ENCODE measurements around the gene SIRT4.
"Not testable (repeated sequence)": the region's sequence is repeated elsewhere in the genome, so short reads cannot be mapped to it uniquely, and the experiment has no call there.

Gene SIRT4

GRCh38 chr12:120301962-120302815 lies at the start of gene SIRT4:
Gene SIRT4 (plus strand): TSS chr12:120302321. CDS start chr12:120303562, 1,241 bp downstream.
- H3K4me3 ChIP-seq (ENCODE audit: low read length) = peak within 1 kb of the TSS; percentile 97
- TF ChIP-seq ZNF274 (IDR thresholded peaks at IDR 0.05; ENCODE audit: low read depth, low read length) = no peak

GRCh38 chr12:120253313-120253712 lies 48.8 kb upstream of the SIRT4 start:
- not testable (repeated sequence) for H3K4me3 ChIP-seq (ENCODE audit: low read length)

- no peak overlapping the region for H3K4me3 ChIP-seq (ENCODE audit: low read length)
- no peak for TF ChIP-seq ZNF274 (IDR thresholded peaks at IDR 0.05; ENCODE audit: low read depth, low read length)
Observed at GRCh38 chr12:120254809-120255208, 47.3 kb upstream of the SIRT4 start.

- H3K4me3 ChIP-seq (ENCODE audit: low read length) = no peak overlapping the region
- TF ChIP-seq ZNF274 (IDR thresholded peaks at IDR 0.05; ENCODE audit: low read depth, low read length) = no peak
Observed at GRCh38 chr12:120257041-120257821, 44.9 kb upstream of the SIRT4 start.

GRCh38 chr12:120258323-120258896 lies 43.7 kb upstream of the SIRT4 start:
- H3K4me3 ChIP-seq (ENCODE audit: low read length) = no peak overlapping the region
- TF ChIP-seq ZNF274 (IDR thresholded peaks at IDR 0.05; ENCODE audit: low read depth, low read length) = no peak

- no peak overlapping the region for H3K4me3 ChIP-seq (ENCODE audit: low read length)
- TF ChIP-seq ZNF274 (IDR thresholded peaks at IDR 0.05; ENCODE audit: low read depth, low read length) = no peak
Observed at GRCh38 chr12:120259418-120260202, 42.5 kb upstream of the SIRT4 start.

- no peak overlapping the region for H3K4me3 ChIP-seq (ENCODE audit: low read length)
- TF ChIP-seq ZNF274 (IDR thresholded peaks at IDR 0.05; ENCODE audit: low read depth, low read length) = no peak
Observed at GRCh38 chr12:120260607-120261006, 41.5 kb upstream of the SIRT4 start.

GRCh38 chr12:120261951-120262851 lies 39.9 kb upstream of the SIRT4 start:
- no peak for TF ChIP-seq ZNF274 (IDR thresholded peaks at IDR 0.05; ENCODE audit: low read depth, low read length)

GRCh38 chr12:120262852-120263747 lies 39.0 kb upstream of the SIRT4 start:
- H3K4me3 ChIP-seq (ENCODE audit: low read length) = no peak overlapping the region
- no peak for TF ChIP-seq ZNF274 (IDR thresholded peaks at IDR 0.05; ENCODE audit: low read depth, low read length)

More at GRCh38 chr12:120261951-120262851, 39.9 kb upstream of the SIRT4 start:
- no peak overlapping the region for H3K4me3 ChIP-seq (ENCODE audit: low read length)

GRCh38 chr12:120263748-120264085 lies 38.4 kb upstream of the SIRT4 start:
- no peak overlapping the region for H3K4me3 ChIP-seq (ENCODE audit: low read length)
- no peak for TF ChIP-seq ZNF274 (IDR thresholded peaks at IDR 0.05; ENCODE audit: low read depth, low read length)

- H3K4me3 ChIP-seq (ENCODE audit: low read length) = peak overlapping the region; percentile 89; the same call in 1 of the 2 replicates
- no peak for TF ChIP-seq ZNF274 (IDR thresholded peaks at IDR 0.05; ENCODE audit: low read depth, low read length)
Observed at GRCh38 chr12:120264086-120264903, 37.8 kb upstream of the SIRT4 start.

All from GM08714 (cell line).